ENCODE data around the gene CPSF4L.
A peak's percentile ranks its signal among the peaks of the same experiment; 100 is the strongest.

CPSF4L gene

GRCh38 chr17:73201215-73202069 is 60.2 kb downstream of the CPSF4L start:
- peak; percentile 32 for DNase-seq (ENCODE audit: low read depth)

GRCh38 chr17:73200476-73200875 is 61.2 kb downstream of the CPSF4L start:
- DNase-seq (ENCODE audit: low read depth): no peak

GRCh38 chr17:73199751-73200317 is 61.8 kb downstream of the CPSF4L start:
- DNase-seq (ENCODE audit: low read depth): no peak

GRCh38 chr17:73198930-73199260 is 62.8 kb downstream of the CPSF4L start:
- DNase-seq (ENCODE audit: low read depth): no peak
